Measurements from ENCODE around the gene MRPS18C.
A peak's percentile ranks its signal among the peaks of the same experiment; 100 is the strongest.

MRPS18C gene

GRCh38 chr4:83484500-83485461, 28.9 kb downstream of the MRPS18C start, which contains the start of gene ABRAXAS1 (continued):
- no peak for TF ChIP-seq SALL2 (tag by site-specific recombination; IDR thresholded peaks at IDR 0.05; ENCODE audit: borderline replicate concordance)
- no peak for TF ChIP-seq ZNF16 (tag by site-specific recombination; IDR thresholded peaks at IDR 0.05; ENCODE audit: low read depth)
- no peak; the same call in 1 of the 2 replicates for TF ChIP-seq ZNF639 (tag by site-specific recombination; IDR thresholded peaks at IDR 0.05)
- TF ChIP-seq YY2 (tag by site-specific recombination; IDR thresholded peaks at IDR 0.05): no peak
- no peak for TF ChIP-seq ZNF114 (tag by site-specific recombination; IDR thresholded peaks at IDR 0.05)
- TF ChIP-seq KLF7 (tag by site-specific recombination; IDR thresholded peaks at IDR 0.05; ENCODE audit: borderline replicate concordance): 0 out of 2 replicates have a peak, but pooled peaks have one; percentile 35
- TF ChIP-seq PBX3 (CRISPR knock-in tag; IDR thresholded peaks at IDR 0.05): no peak
- TF ChIP-seq BCL11B (tag by site-specific recombination; IDR thresholded peaks at IDR 0.05; ENCODE audit: low read depth): no peak
- TF ChIP-seq ZBTB6 (tag by site-specific recombination; IDR thresholded peaks at IDR 0.05): 0 out of 2 replicates have a peak, but pooled peaks have one; percentile 12
- peak; percentile 62; the same call in 1 of the 2 replicates for TF ChIP-seq ZSCAN30 (tag by site-specific recombination; IDR thresholded peaks at IDR 0.05)
- TF ChIP-seq ZNF624 (tag by site-specific recombination; IDR thresholded peaks at IDR 0.05): no peak
- no peak for TF ChIP-seq ZNF560 (tag by site-specific recombination; IDR thresholded peaks at IDR 0.05; ENCODE audit: borderline replicate concordance)
- TF ChIP-seq ZNF776 (tag by site-specific recombination; IDR thresholded peaks at IDR 0.05; ENCODE audit: borderline replicate concordance): no peak
- no peak for TF ChIP-seq ZNF416 (tag by site-specific recombination; IDR thresholded peaks at IDR 0.05)
- peak; percentile 70; the same call in 1 of the 2 replicates for TF ChIP-seq KLF10 (tag by site-specific recombination; IDR thresholded peaks at IDR 0.05)
- TF ChIP-seq ZNF280D (tag by site-specific recombination; IDR thresholded peaks at IDR 0.05): no peak
- TF ChIP-seq HIC1 (tag by site-specific recombination; IDR thresholded peaks at IDR 0.05): peak; percentile 30; the same call in 1 of the 2 replicates
- no peak for TF ChIP-seq ZNF585B (tag by site-specific recombination; IDR thresholded peaks at IDR 0.05)
- TF ChIP-seq RBAK (tag by site-specific recombination; IDR thresholded peaks at IDR 0.05): no peak
- TF ChIP-seq ZBTB10 (tag by site-specific recombination; IDR thresholded peaks at IDR 0.05): no peak
- TF ChIP-seq ZNF140 (tag by site-specific recombination; IDR thresholded peaks at IDR 0.05): no peak
- TF ChIP-seq ZNF670 (tag by site-specific recombination; IDR thresholded peaks at IDR 0.05; ENCODE audit: low read depth): no peak
- no peak for TF ChIP-seq INSM2 (tag by site-specific recombination; IDR thresholded peaks at IDR 0.05)
- TF ChIP-seq ZNF621 (tag by site-specific recombination; IDR thresholded peaks at IDR 0.05): no peak
